ENCODE data around the gene AKR1E2.

The AKR1E2 gene

DNA sequence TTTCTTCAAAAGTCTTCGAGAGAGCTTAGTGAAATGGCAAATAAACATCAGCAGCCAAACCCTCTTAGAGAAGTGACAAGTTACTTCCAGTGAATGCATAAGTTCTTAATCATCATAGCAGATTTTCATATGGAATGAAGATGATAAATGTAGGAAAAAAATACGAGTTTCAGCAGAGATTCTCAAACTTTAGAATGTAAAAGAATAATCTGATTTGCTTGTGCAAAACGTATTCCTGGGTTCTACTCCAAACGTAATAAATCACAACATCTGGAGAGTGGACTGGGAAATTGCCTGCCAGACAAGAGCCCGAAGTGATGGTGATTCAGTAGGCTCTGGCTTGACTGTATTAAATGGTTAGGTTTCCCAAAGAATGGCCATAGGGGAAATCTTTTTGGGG, 62.2 kb downstream of the AKR1E2 start:
- H3K4me1 ChIP-seq (ENCODE audit: control insufficient read depth, insufficient read depth, low read length) = no peaks in the 10 kb centered on the region
- H3K27me3 ChIP-seq (ENCODE audit: control insufficient read depth, insufficient read depth, low read length) = no peaks in the 10 kb centered on the region

GRCh38 chr10:4889959-4890358, 64.0 kb downstream of the AKR1E2 start:
- H3K4me1 ChIP-seq (ENCODE audit: control insufficient read depth, insufficient read depth, low read length) = no peaks in the 10 kb centered on the region
- no CpG with 5 or more reads among the region's 2 CpGs for WGBS (ENCODE audit: insufficient coverage, insufficient read length)
- H3K36me3 ChIP-seq (ENCODE audit: control insufficient read depth, insufficient read depth, low read length) = no peaks in the 10 kb centered on the region
- H3K27ac ChIP-seq (ENCODE audit: low read length) = no peak overlapping the region
- no peak overlapping the region for H3K4me3 ChIP-seq (ENCODE audit: low read length)
- no peaks in the 10 kb centered on the region for H3K27me3 ChIP-seq (ENCODE audit: control insufficient read depth, insufficient read depth, low read length)
- no peak for DNase-seq (ENCODE audit: low read depth, low spot score)
- H3K9me3 ChIP-seq (ENCODE audit: control insufficient read depth, insufficient read depth, low read length) = no peaks in the 10 kb centered on the region

More for the DNA sequence above, 62.2 kb downstream of the AKR1E2 start:
- Histone ChIP-seq H3K9me3 (ENCODE audit: control insufficient read depth, insufficient read depth, low read length) (no peaks in the 10 kb centered on the region), H3K27ac (ENCODE audit: low read length) (no peak overlapping the region), H3K4me3 (ENCODE audit: low read length) (no peak overlapping the region), H3K36me3 (ENCODE audit: control insufficient read depth, insufficient read depth, low read length) (no peaks in the 10 kb centered on the region)
- WGBS (ENCODE audit: insufficient coverage, insufficient read length) = no CpG with 5 or more reads among the region's 5 CpGs
- DNase-seq (ENCODE audit: low read depth, low spot score) = no peak

DNA sequence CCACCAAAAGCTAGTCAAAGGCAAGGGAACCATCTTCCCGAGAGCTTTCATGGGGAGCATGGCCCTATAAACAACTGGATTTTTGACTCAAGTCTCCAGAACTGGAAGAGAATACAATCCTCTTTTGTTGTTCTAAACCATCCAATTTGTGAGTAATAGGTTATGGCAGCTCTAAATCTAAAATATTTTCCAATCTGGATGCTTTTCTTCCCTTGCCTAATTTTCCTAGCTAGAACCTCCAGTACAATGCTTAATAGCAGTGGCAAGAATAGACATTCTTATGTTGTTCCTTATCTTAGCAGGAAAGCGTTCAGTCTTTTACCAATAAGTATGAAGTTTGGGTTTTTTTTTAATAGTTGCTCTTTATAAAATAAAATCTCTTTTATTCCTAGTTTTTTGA, 66.7 kb downstream of the AKR1E2 start:
- DNase-seq (ENCODE audit: low read depth, low spot score) = no peak
- H3K27ac ChIP-seq (ENCODE audit: low read length) = no peak overlapping the region
- H3K4me3 ChIP-seq (ENCODE audit: low read length) = no peak overlapping the region
- H3K36me3 ChIP-seq (ENCODE audit: control insufficient read depth, insufficient read depth, low read length) = no peaks in the 10 kb centered on the region
- WGBS (ENCODE audit: insufficient coverage, insufficient read length) = no CpG with 5 or more reads among the region's 2 CpGs
- H3K4me1 ChIP-seq (ENCODE audit: control insufficient read depth, insufficient read depth, low read length) = no peaks in the 10 kb centered on the region
- H3K9me3 ChIP-seq (ENCODE audit: control insufficient read depth, insufficient read depth, low read length) = no peaks in the 10 kb centered on the region
- no peaks in the 10 kb centered on the region for H3K27me3 ChIP-seq (ENCODE audit: control insufficient read depth, insufficient read depth, low read length)

DNA sequence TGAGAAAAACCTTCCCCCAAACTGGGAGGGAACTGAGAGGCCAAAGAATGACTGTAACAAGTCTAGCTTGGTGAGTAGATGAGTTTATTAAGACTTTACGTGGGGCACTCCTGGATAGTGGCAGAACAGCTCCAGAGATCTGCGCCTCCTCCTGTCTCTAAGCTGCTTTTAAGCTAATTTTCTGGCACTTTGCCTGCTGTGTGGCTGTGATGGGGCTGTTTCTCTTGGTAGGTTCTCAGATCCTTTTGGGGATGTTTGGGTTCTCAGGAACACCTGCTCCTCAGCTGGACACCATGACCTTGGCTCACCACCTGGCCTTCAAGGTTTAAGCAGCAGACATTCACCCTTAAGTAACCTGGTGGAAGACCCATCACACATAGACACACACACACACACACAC, 68.3 kb downstream of the AKR1E2 start:
- no peaks in the 10 kb centered on the region for H3K36me3 ChIP-seq (ENCODE audit: control insufficient read depth, insufficient read depth, low read length)
- WGBS (ENCODE audit: insufficient coverage, insufficient read length) = no CpG with 5 or more reads among the region's 2 CpGs

More for the DNA sequence above, 68.3 kb downstream of the AKR1E2 start:
- H3K27me3 ChIP-seq (ENCODE audit: control insufficient read depth, insufficient read depth, low read length) = no peaks in the 10 kb centered on the region
- H3K4me1 ChIP-seq (ENCODE audit: control insufficient read depth, insufficient read depth, low read length) = no peaks in the 10 kb centered on the region
- H3K27ac ChIP-seq (ENCODE audit: low read length) = no peak overlapping the region
- H3K4me3 ChIP-seq (ENCODE audit: low read length) = no peak overlapping the region
- no peak for DNase-seq (ENCODE audit: low read depth, low spot score)
- no peaks in the 10 kb centered on the region for H3K9me3 ChIP-seq (ENCODE audit: control insufficient read depth, insufficient read depth, low read length)

All from iPS DF 6.9 (cell line).